ENCODE results near the gene IMPDH2. TPM values are rescaled to one million over a fixed set of nuclear protein-coding genes. Genes with fewer than 3 reads are reported as not detected.

The IMPDH2 gene
- total and polyA plus RNA-seq, 10 of the 15 experiments (the other 5 are each of a cell fraction or from before 2014, with no cell fraction given), result 190 to 424 (median 345) TPM

DNA sequence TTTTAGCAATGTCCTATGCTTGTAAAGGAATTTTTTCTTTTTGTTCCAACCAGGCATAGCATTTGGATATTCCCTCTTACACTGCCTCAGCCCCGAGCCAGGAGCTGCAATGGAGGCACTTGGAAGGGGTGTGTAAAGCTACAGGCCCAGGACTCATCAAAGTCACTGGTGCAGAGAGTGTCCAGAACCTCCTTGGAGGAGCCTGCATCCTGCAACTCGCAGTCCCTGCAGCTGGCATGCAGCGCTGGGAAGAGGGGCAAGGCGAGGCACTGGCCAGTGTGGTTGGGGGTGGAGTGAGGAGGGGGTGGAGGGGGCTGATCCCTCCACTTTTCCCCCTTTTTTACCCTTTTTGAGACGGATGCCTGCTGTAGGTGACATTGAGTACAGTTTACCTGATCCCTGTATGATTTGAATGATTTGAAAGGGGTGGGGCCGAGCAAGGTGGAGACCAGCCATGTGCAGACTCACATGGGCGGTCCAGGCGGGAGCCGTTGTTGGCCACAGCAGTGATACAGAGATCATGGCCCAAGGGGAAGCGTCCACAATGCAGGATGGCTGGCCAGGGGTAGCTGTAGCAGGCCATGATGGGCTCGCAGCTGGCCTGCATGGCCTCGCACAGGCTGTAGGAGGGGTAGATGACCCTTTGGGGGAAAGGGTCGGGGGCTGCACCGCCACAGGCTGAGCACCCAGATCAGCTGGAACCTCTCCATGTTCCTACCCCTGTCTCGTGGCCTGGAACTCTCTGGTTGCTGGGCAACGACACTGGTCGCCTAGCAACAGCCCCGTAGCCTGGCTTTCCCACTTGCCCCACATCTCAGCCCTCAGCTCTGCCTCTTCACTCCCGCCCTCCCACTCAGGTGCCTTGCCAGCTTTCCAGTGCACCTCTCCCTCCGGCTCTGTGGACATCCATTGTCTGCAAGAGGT, 31.2 kb downstream of the IMPDH2 start:
- TF ChIP-seq, protein P1, sequence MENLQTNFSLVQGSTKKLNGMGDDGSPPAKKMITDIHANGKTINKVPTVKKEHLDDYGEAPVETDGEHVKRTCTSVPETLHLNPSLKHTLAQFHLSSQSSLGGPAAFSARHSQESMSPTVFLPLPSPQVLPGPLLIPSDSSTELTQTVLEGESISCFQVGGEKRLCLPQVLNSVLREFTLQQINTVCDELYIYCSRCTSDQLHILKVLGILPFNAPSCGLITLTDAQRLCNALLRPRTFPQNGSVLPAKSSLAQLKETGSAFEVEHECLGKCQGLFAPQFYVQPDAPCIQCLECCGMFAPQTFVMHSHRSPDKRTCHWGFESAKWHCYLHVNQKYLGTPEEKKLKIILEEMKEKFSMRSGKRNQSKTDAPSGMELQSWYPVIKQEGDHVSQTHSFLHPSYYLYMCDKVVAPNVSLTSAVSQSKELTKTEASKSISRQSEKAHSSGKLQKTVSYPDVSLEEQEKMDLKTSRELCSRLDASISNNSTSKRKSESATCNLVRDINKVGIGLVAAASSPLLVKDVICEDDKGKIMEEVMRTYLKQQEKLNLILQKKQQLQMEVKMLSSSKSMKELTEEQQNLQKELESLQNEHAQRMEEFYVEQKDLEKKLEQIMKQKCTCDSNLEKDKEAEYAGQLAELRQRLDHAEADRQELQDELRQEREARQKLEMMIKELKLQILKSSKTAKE (IDR thresholded peaks at IDR 0.05; ENCODE audit: low read depth, poor library complexity, severe bottlenecking), result no peak
- no peak for TF ChIP-seq CBX3 (IDR thresholded peaks at IDR 0.05; ENCODE audit: borderline replicate concordance, low read depth)
- no peak for TF ChIP-seq JUND (IDR thresholded peaks at IDR 0.05; ENCODE audit: low read depth, low read length)
- no peak for TF ChIP-seq EZH2 (IDR thresholded peaks at IDR 0.05; ENCODE audit: borderline replicate concordance, control insufficient read depth, low read depth, low read length)
- CTCF ChIA-PET, result interaction anchor here (0.9 to 2.1 kb wide), 2 partner anchors 9 to 10 kb away, joined by 4 to 6 read pairs; partner anchors contain the start of gene WDR6
- POLR2A ChIA-PET, result no interaction called here

More for the DNA sequence above, 31.2 kb downstream of the IMPDH2 start:
- WGBS (ENCODE audit: insufficient coverage, insufficient replicate concordance, low lambda C conversion rate, missing lambda C conversion rate), result 94% methylated on average over 20 of the region's 20 CpGs
- no peaks in the 10 kb centered on the region for H3K27me3 ChIP-seq (replicated peaks in 1 of 2; ENCODE audit: control insufficient read depth in 2 of 2, insufficient read depth in 2 of 2, low read length in 1 of 2)
- ATAC-seq, result no peak
- ChIA-PET RAD21 (ENCODE audit: unreplicated experiment) (interaction anchor here (1.0 kb wide), 1 partner anchor 10 kb away, joined by 3 read pairs; no protein-coding TSS in a partner anchor), SMC1A (ENCODE audit: uncharacterized antibody, unreplicated experiment) (no interaction called here)
- H3K4me1 ChIP-seq (ENCODE audit: control insufficient read depth, insufficient read depth, low read length), result no peaks in the 10 kb centered on the region
- H3K9ac ChIP-seq (ENCODE audit: control insufficient read depth, insufficient read depth, low read length), result no peak overlapping the region
- no peak overlapping the region for H3K27ac ChIP-seq (ENCODE audit: control insufficient read depth, insufficient read depth)
- H3K4me2 ChIP-seq (ENCODE audit: control insufficient read depth, insufficient read depth), result no peak overlapping the region
- FAIRE-seq, result no peak
- no peaks in the 10 kb centered on the region for H3K79me2 ChIP-seq (ENCODE audit: control insufficient read depth, insufficient read depth, low read length)
- no peak for DNase-seq (ENCODE audit: low read depth, low spot score)
- H3K9me3 ChIP-seq (replicated peaks; ENCODE audit: control insufficient read depth, insufficient read depth, low read length), result no peaks in the 10 kb centered on the region
- H3K4me3 ChIP-seq, result no peak overlapping the region
- no peaks in the 10 kb centered on the region for H4K20me1 ChIP-seq (ENCODE audit: control insufficient read depth, insufficient read depth)
- no TSS peak for BruUV-seq (replicated peaks)
- intact Hi-C loops (cut with micrococcal nuclease; ENCODE audit: unreplicated experiment), result no loop called here
- H3K36me3 ChIP-seq (ENCODE audit: control insufficient read depth in 2 of 2, insufficient read depth in 2 of 2, low read length in 1 of 2), result no peaks in the 10 kb centered on the region
- in situ Hi-C loops (cut with MboI), result no loop called here
- H2AFZ ChIP-seq (ENCODE audit: control insufficient read depth, low read depth, low read length), result no peak overlapping the region

Measured in GM12878 (cell line).